DMS114 treated with DMSO at 0.1 percent for 48 hours (cell line): Measurements from ENCODE around the gene ARL6IP6.
"Not testable (repeated sequence)": the region's sequence is repeated elsewhere in the genome, so short reads cannot be mapped to it uniquely, and the experiment has no call there.

ENCODE experiments used
- DNase-seq: peaks from one replicate; lab custom pipeline; 2025; ENCODE audit not compliant: unreplicated experiment; lab: John Stamatoyannopoulos, UW

Gene ARL6IP6

DNA sequence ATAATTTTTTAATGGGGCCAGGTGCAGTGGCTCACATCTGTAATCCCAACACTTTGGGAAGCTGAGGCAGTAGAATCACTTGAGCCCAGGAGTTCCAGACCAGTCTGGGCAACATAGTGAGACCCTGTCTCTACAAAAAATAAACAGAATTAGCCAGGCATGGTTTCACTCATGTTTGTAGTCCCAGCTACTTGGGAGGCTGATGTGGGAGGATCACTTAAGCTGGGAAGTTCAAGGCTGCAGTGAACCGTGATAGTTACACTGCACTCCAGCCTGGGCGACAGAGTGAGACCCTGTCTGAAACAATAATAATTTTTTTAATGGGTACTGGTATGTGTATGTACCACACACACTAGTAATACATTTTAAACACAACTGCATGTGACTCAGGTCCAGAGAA lies 2.4 kb downstream of the ARL6IP6 start:
- DNase-seq, result no peak

DNA sequence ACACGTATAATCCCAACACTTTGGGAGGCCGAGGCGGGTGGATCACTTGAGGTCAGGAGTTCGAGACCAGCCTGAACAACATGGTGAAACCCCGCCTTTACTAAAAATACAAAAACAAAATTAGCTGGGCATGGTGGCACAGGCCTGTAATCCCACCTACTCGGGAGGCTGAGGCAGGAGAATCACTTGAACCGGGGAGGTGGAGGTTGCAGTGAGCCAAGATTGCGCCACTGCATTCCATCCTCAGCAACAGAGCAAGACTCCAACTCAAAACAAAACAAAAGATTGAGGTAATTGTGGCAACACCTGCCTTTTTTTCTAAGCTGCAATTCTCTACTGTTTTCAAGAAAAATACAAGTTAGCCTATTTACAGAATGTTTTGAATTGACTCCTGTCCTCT lies 4.2 kb downstream of the ARL6IP6 start:
- DNase-seq, result not testable (repeated sequence)

DNA sequence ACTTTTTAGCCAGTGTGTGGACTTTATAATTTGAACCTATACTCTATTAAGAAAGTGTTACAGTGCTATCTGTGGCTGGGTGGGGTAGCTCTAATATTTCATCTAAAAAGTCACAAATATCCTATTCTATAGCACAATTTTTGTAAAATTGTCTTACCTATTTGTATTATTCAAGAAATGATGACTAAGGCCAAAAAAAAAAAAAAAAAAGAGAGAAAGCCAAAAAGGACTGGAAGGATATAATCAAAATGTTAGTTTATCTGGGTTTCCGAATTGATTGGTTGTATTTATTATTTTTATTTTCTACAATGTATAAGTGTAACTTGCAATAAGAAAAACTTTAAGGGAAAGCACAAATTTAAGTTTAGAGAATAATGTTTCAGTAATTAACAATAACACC lies 5.5 kb downstream of the ARL6IP6 start:
- DNase-seq, result no peak

- DNase-seq, result no peak
Observed at GRCh38 chr2:152729844-152730243, 11.4 kb downstream of the ARL6IP6 start.

GRCh38 chr2:152730591-152731333 lies 12.3 kb downstream of the ARL6IP6 start:
- DNase-seq, result no peak

DNA sequence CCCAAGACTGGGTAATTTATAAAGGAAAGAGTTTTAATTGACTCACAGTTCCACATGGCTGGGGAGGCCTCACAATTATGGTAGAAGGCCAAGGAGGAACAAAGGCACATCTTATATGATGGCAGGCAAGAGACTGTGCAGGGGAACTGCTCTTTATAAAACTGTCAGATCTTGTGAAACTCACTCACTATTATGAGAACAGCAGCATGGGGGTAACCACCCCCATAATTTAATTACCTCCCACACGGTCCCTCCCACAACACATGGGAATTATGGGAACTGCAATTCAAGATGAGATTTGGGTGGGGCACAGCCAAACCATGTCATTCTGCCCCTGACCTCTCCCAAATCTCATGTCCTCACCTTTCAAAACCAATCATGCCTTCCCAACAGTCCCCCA lies 19.1 kb downstream of the ARL6IP6 start:
- not testable (repeated sequence) for DNase-seq

DNA sequence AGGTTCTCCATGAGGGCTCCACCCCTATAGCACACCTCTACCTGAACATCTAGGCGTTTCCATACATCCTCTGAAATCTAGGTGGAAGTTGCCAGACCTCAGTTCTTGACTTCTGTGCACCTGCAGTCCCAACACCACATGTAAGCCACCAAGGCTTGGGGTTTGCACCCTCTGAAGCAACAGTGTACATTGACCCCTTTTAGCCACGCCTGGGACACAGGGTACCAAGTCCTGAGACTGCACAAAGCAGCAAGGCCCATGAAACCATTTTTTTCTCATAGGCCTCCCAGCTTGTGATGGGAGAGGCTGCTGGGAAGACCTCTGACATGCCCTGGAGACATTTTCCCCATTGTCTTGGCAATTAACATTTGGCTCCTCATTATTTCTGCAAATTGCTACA lies 20.0 kb downstream of the ARL6IP6 start:
- DNase-seq, result no peak

- DNase-seq, result not testable (repeated sequence)
Observed at GRCh38 chr2:152739705-152740104, 21.3 kb downstream of the ARL6IP6 start.

DNA sequence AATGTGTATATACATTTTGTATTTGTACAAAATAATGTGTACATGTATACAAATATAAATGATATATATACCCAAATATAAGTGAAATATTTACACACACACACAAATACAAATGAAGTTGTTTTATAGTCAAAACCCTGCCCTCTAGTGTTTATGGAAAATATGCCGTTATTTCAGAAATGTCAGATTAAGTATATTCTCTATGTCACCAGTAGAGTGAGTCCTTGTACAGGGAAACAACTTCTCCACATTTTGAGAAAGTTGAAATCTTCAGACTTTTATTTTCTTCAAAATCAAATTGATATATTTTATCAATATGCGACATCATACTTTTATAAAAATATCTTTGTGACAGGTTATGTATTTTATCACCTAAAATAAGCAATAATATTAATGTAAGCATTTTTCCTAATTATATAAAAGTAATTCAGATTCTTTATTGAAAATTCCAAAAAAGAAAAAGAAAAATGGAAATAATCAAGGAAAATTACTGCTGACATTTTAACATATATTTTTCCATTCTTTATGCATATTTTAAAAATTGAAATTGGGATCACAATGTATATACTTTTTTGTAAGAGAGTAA lies 22.4 kb downstream of the ARL6IP6 start:
- DNase-seq, result peak; percentile 50

GRCh38 chr2:152743002-152743401 lies 24.6 kb downstream of the ARL6IP6 start:
- peak; percentile 7 for DNase-seq

DNA sequence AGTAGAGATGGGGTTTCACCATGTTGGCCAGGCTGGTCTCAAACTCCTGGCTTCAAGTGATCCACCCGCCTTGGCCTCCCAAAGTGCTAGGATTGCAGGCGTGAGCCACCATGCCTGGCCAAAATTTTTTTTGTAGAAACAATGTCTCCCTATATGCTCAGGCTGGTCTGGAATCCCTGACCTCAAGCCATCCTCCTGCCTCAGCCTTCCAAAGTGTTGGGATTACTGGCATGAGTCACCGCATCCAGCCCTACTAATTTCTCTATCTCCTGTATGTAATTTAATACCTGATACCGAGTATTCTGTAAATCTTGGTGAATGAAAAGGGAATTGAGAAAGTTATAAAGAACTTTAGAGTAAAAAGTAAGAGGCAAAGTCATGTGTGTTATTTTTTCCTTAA lies 29.3 kb downstream of the ARL6IP6 start:
- DNase-seq, result not testable (repeated sequence)

- DNase-seq, result no peak
Observed at GRCh38 chr2:152755029-152755428, 36.6 kb downstream of the ARL6IP6 start.

DNA sequence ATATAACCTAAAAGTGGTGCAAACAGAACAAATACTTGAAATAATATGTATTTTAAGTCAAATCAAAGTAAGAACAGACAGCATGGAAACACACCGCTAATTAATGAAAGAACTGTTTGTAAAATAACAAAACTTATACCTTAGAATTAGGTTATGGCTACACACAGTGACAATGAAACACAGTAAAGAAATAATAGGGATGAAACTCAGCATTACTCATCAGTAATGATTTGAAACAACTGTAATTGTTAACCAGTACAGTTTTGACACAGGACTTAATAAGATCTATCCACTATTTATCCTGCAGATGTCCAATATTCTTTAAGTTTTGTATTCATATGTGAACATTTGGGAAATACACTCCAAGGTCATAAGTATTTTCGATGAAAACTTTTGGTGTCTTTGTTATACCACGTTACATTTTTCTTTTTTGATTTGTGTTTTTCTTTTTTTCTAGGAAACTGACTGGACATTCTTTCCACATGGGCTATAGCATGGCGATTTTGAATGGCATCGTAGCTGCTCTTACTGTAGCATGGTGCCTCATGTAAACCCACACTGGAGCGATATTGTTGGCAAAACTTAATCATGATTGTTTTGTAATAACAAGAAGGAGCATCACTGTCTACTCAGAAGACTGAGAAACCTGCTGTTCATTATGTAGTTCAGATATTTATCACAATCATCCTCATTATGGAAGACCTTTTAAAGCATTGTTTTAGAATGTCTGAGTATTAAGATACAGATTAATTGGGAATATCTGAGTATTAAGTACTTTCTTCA lies 41.1 kb downstream of the ARL6IP6 start:
- no peak for DNase-seq

- no peak for DNase-seq
Observed at GRCh38 chr2:152761214-152761613, 42.8 kb downstream of the ARL6IP6 start.

DNA sequence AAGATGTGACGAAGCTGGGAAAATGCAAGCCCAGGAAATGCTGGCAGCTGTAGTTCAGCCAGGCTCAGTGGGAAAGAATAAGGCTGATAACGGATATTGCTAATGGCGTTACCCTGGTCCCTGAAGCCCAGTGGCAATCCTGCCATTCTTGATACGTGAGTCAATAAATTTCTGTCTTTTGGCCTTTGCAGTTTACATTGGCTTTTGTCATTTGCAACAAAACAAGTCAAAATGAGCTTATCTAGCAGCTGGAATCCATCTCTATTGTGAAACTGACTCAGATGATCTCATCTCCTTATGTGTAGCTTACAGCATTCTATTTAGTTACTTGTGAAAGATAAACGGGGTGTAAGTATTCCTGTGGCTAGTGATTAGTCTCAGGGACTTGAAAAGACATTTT lies 43.8 kb downstream of the ARL6IP6 start:
- no peak for DNase-seq

DNA sequence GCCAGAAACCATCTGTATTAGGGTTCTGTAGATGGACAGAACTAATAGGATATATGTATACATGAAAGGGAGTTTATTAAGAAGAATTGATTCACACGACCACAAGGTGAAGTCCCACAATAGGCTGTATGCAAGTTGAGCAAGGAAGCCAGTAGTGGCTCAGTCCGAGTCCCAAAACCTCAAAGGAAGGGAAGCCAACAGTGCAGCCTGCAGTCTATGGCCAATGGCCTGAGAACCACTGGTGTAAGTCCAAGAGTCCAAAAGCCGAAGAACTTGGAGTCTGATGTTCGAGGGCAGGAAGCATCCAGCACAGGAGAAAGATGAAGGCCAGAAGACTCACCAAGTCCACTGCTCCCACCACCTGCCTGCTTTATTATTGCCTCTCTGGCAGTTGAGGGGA lies 44.8 kb downstream of the ARL6IP6 start:
- not testable (repeated sequence) for DNase-seq

GRCh38 chr2:152763651-152764050 lies 45.2 kb downstream of the ARL6IP6 start:
- no peak for DNase-seq

- no peak for DNase-seq
Observed at GRCh38 chr2:152766928-152767327, 48.5 kb downstream of the ARL6IP6 start.

DNA sequence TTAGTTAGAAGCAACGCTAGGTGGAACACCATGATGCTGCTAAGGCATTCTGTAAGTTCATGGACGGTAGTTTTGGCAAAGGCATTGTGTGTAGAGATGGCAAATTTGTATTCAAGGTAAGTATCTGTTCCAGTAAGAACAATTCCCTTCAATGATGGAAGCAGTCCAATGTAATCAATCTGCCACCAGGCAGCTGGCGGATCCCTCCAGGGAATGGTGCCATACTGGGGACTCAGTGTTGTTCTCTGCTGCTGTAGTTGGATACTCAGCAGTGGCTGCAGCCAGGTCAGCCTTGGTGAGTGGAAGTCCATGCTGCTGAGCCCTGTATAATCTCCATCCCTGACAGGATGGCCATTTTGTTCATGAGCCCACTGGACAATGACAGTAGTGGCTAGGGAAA lies 62.8 kb downstream of the ARL6IP6 start:
- DNase-seq, result no peak

DNA sequence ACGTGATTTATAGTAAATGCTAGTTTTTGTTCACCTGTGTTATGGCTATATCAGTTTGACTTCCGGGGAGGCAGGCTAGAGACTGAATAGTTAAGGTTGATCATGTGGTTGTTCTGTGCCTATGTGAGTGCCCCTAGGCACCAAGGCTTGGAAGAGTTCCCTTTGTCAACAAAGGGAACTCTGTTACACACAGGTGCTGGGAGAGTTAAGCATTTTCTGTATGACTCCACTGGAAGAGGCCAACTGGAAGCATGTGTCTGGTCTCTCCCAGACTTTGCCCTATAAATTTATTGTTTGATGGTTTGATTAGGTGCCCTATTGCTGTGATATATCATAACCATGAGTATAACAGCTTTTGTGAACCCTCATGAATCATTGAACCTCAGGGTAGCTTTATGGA lies 63.8 kb downstream of the ARL6IP6 start:
- DNase-seq, result no peak

DNA sequence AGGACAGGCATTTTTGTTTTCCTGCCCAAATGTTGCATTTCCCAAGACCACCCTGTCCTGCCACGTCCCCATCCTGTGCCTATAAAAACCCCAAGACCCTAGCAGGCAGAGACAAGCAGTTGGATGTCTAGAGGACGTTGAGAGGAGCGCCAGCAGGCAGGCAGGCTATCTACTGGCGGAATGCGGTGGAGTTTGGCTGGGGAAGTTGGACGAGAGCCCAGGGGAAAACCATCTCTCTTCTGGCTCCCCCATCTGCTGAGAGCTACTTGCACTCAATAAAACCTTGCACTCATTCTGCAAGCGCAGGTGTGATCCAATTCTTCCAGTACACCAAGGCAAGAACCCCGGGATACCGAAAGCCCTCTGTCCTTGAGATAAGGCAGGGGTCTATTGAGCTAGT lies 72.5 kb downstream of the ARL6IP6 start:
- DNase-seq, result no peak

- no peak for DNase-seq
Observed at GRCh38 chr2:152791979-152792378, 73.6 kb downstream of the ARL6IP6 start.
